ENCODE measurements around the gene HSD17B11.
"Not testable (repeated sequence)": the region's sequence is repeated elsewhere in the genome, so short reads cannot be mapped to it uniquely, and the experiment has no call there.

Gene HSD17B11

DNA sequence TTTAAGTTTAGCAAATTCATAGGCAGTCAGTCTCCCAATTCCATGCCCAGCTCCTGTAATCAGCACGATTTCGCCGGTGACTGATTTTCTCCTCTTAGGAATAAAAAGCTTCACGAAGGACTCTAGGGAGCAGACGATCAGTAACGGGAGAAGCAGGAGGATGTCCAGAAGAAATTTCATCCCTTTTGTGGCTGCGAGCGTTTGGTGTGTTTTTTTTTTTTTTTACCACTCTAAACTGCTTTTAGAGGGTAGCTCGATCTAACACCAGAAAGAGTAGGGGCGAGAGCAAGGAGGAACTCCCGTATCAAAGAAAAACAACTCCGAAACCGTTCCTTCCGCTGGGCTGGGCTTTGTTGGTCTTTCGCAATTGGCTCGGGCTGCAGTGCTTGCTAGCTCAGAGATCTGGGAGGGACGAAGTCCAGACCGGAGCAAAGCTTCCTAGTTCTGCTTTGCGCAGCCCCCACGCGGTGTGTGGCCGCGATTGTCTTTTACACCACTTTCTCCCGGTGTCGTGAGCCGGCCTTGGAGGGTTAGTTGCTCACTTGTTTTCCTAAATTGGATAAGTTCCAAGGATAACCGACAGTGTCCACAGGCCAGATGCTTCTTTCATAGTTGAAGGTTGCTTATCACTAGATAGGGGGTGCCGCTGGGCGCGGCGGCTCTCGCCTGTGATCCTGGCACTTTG, at the start of gene HSD17B11:
Gene HSD17B11 (minus strand): TSS at position 298 of the 685 bp plus-strand sequence. CDS start 118 bp downstream, at position 180.
- DNase-seq: peak; percentile 60 to 66

GRCh38 chr4:87433342-87433741, 42.4 kb upstream of the HSD17B11 start:
- DNase-seq: no peak

GRCh38 chr4:87430038-87430437, 39.0 kb upstream of the HSD17B11 start:
- DNase-seq: no peak

- DNase-seq: no peak
Observed at GRCh38 chr4:87428979-87429378, 38.0 kb upstream of the HSD17B11 start.

DNA sequence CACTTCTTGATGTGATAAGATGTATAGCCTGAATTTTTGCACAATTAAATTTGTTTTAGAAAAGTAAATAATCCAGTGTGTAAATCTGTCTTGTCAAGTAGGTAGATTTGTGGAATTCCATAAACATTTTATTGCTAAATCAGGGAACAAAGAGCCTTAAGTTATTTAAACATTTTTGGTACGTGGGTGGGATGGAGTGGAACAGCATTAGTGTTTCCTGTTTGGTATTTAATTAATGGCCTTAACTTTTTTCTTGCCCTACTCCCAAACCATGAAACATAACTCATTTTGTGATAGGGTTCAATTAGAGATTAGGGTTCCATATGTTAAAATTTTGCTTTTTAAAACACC, 36.5 kb upstream of the HSD17B11 start:
- DNase-seq: no peak

DNA sequence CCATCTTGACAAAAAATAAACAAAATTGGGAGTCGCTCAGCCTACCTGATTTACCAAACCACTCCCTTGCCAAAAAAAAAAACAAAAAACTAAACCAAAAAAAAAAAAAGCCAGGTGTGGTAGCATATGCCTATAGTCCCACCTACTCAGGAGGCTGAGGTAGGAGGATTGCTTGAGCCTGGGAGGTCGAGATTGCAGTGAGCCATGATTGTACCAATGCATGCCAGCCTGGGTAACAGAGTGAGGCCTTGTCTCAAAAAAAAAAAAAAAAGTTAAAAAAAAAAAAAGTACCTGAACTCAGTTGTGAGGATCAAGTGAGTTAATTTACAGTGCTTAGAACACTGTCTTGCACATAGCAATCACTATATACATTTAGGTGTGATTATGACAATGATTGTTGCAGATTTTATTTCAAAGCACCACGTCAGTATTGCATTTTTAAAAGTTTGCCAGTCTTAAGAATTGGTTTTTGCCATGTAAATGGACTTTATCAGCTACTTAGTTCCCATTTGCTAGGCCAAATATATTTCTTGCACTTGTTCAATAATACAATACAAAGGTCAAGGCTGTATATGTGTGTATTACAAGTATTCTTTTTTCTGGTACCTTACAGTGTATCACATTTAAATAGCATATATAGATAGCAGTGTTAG, 36.0 kb upstream of the HSD17B11 start:
- DNase-seq: no peak

DNA sequence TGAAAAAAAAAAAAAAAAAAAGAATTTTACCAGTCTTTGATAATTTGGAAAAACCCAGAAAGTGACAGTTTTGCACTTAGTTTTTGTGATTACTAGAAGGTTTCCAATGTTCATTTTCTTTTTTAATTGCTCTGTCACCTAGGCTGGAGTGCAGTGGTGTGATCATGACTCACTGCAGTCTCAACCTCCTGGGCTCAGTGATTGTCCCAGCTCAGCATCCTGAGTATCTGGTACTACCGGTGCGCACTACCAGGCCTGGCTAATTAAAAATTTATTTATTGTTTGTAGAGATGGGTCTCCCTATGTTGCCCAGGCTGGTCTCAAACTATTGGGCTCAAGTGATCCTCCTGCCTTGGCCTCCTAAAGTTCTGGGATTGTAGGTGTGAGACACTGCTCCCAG, 34.7 kb upstream of the HSD17B11 start:
- DNase-seq: no peak

DNA sequence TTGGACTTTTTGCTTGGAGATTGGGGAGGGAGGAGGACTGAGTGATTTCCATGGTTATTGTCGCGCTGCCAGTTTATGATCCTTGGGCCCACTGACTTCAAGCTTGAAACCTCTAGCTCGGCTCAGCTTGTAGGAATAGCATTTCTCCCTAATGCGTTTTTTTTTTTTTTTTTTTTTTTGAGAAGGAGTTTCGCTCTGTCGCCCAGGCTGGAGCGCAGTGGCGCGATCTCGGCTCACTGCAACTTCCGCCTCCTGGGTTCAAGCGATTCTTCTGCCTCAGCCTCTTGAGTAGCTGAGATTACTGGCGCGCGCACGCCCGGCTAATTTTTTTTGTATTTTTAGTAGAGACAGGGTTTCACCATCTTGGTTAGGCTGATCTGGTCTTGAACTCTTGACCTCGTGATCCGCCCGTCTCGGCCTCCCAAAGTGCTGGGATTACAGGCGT, 33.1 kb upstream of the HSD17B11 start:
- DNase-seq: not testable (repeated sequence)

GRCh38 chr4:87423317-87424098, 32.5 kb upstream of the HSD17B11 start:
- no peak for DNase-seq

- DNase-seq: peak; percentile 68 to 84
Observed at GRCh38 chr4:87422104-87423052, 31.4 kb upstream of the HSD17B11 start, which contains the start of gene NUDT9. NUDT9 (plus strand) TSS chr4:87422573; CDS start chr4:87422906, 333 bp downstream.

GRCh38 chr4:87420276-87420830, 29.4 kb upstream of the HSD17B11 start:
- DNase-seq: no peak

GRCh38 chr4:87419578-87420249, 28.7 kb upstream of the HSD17B11 start:
- no peak for DNase-seq

DNA sequence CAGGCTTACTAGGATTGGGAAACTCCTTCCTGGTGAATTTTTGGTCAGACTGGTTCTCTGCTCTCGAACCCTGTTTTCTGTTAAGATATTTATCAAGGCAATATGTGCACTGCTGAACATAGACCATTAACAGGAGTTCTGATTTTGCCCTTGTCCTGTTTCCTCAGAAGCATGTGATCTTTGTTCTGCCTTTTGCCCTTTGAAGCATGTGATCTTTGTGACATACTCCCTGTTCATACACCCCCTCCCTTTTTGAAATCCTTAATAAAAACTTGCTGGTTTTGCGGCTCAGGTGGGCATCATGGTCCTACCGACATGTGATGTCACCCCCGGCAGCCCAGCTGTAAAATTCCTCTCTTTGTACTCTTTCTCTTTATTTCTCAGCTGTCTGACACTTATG, 27.4 kb upstream of the HSD17B11 start:
- DNase-seq: not testable (repeated sequence)

DNA sequence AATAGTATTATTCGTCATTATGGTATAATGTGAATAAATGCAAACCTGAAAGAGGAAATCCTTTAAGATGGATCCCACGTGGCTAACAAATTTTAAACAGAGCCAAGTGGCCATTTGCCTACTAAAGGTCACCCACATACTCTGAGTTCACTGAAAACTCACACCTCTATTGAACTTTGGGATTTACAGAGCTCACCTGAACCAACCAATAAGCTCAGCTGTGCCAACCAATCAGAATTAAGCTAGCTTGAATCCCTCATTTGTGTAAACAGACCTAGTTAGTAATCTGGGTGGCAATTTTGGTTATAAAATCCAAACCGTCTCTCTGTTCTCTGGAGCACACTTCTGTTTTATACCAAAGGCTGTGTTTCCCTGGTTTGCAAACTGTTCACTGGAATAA, 26.0 kb upstream of the HSD17B11 start:
- no peak for DNase-seq

DNA sequence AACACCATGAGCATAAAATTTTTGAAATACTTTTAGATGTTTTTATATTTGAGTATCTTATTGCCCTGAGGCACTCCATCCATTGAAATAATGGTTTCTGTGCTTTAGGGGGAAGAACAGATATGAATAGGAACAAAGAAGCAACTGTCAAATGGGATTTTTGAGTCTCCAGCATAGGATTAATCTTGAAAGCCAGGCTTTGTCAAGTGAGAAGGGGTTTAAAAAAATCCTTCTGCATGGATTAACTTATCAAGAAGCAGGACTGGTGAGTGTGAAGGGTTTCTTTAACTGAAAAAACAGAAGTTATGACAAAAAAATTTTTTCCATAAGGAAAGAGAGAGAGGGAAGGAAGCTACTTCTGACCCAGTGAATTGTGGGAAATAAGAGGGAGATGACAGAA, 23.8 kb upstream of the HSD17B11 start:
- no peak for DNase-seq

- DNase-seq: no peak
Observed at GRCh38 chr4:87410679-87411078, 19.7 kb upstream of the HSD17B11 start.

DNA sequence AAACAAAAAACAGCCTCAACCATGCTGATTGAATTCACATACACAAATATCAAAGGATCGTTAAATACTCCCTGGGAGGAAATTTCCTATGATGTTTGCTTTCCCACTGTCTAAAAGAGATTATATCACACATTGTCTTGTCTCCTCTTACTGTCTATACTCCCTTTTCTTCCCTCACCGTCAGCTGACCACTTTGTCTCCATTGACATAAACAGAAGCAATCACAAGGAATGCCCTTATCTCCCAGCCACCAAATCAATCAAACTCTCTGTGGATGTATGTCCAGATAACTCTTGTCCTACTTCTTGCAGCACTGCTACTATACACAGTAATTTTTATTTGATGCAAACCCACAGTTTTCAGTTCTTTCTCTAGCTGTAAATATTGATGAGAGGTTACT, 19.2 kb upstream of the HSD17B11 start:
- no peak for DNase-seq

DNA sequence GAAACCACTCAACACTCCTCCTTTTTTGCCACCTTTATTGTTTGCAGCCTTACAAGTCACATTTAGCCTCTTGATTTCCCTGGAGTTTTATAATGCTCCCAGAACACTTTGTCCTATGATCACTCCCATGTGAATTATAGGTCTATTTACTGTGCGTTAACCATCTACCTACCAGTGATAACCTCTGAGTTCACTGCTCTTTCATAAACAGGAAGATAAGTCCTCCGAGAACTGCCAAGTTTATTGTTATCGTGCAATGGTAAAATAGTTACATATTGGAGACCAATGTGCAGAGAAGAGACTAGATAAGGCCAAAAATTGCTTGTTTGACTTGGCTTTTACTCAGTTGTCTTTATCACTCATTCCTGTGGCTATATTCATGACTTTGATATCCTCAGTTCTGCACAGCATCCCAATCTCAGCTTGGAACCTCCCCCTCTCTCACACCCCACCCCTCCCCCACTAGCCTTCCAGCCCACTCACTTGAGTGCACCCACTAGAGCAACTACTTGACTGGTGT, 18.5 kb upstream of the HSD17B11 start:
- DNase-seq: no peak

GRCh38 chr4:87406902-87407301, 15.9 kb upstream of the HSD17B11 start:
- not testable (repeated sequence) for DNase-seq

- no peak for DNase-seq
Observed at GRCh38 chr4:87406462-87406861, 15.5 kb upstream of the HSD17B11 start.

DNA sequence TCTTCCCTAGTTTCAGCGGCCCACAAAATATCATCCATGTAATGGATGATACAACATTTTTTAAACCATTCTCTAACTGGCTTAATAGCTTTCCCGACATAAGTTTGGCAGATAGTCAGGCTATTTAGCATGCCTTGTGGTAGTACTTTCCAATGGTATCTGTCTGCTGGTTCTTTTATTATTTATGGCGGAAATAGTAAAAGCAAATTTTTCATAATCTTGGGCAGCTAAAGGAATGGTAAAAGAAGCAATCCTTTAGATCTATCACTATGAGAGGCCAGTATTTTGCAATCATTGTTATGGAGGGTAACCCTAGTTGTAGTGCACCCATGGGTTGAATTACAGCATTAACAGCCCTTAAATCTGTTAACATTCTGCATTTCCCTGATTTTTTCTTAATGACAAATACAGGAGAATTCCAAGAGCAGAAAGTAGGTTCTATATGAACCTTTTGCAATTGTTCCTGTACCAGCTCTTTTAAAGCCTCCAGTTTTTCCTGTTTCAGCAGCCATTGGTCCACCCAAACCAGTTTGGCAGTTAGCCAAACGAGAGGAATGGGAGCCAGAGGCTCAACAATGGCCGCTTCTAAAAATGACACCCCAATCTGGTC, 14.3 kb upstream of the HSD17B11 start:
- DNase-seq: no peak

All from stimulated activated CD4-positive, alpha-beta T cell treated with anti-CD3 and anti-CD28 coated beads, Interleukin-2, amount 100 ng/mL, for 48 hours (primary cell).